ENCODE data around the gene ASAP3. TPM values are rescaled to one million over a fixed set of nuclear protein-coding genes. Genes with fewer than 3 reads are reported as not detected.

ASAP3 gene
- total RNA-seq, 1 experiment from 2014 or later = 19.5 TPM

- Histone ChIP-seq H3K27me3 (replicated peaks) (no peaks in the 10 kb centered on the region), H3K4me3 (no peak overlapping the region), H3K36me3 (no peaks in the 10 kb centered on the region), H3K9me3 (replicated peaks) (no peaks in the 10 kb centered on the region), H3K27ac (no peak overlapping the region), H3K4me1 (replicated peaks) (peaks cover 14% of the 10 kb centered on the region)
- no peak for DNase-seq (ENCODE audit: low read depth in 1 of 2, low spot score in 2 of 2)
Measured at GRCh38 chr1:23478896-23479665, 4.9 kb downstream of the ASAP3 start.

GRCh38 chr1:23477359-23478144 is 6.4 kb downstream of the ASAP3 start:
- no peak for DNase-seq (ENCODE audit: low read depth in 1 of 2, low spot score in 2 of 2)
- H3K27me3 ChIP-seq (replicated peaks) = no peaks in the 10 kb centered on the region
- H3K4me3 ChIP-seq = no peak overlapping the region
- H3K27ac ChIP-seq = no peak overlapping the region
- peaks cover 5% of the 10 kb centered on the region; the same call in 1 of the 2 replicates for H3K4me1 ChIP-seq (replicated peaks)
- H3K36me3 ChIP-seq = no peaks in the 10 kb centered on the region
- H3K9me3 ChIP-seq (replicated peaks) = no peaks in the 10 kb centered on the region

GRCh38 chr1:23475641-23476040 is 8.3 kb downstream of the ASAP3 start:
- H3K9me3 ChIP-seq (replicated peaks) = no peaks in the 10 kb centered on the region
- H3K4me3 ChIP-seq = no peak overlapping the region
- no peak overlapping the region for H3K27ac ChIP-seq
- DNase-seq (ENCODE audit: low read depth in 1 of 2, low spot score in 2 of 2) = no peak
- no peaks in the 10 kb centered on the region for H3K36me3 ChIP-seq
- H3K4me1 ChIP-seq (replicated peaks) = peaks cover 5% of the 10 kb centered on the region; the same call in 1 of the 2 replicates
- H3K27me3 ChIP-seq (replicated peaks) = no peaks in the 10 kb centered on the region

- Histone ChIP-seq H3K9me3 (replicated peaks) (no peaks in the 10 kb centered on the region), H3K4me3 (no peak overlapping the region), H3K36me3 (no peaks in the 10 kb centered on the region), H3K4me1 (replicated peaks) (peaks cover 5% of the 10 kb centered on the region; the same call in 1 of the 2 replicates), H3K27me3 (replicated peaks) (no peaks in the 10 kb centered on the region), H3K27ac (no peak overlapping the region)
- peak in 1 of 2 experiments; percentile 31 for DNase-seq (ENCODE audit: low read depth in 1 of 2, low spot score in 2 of 2)
Measured at GRCh38 chr1:23475134-23475628, 8.8 kb downstream of the ASAP3 start.

GRCh38 chr1:23473037-23473800 is 10.8 kb downstream of the ASAP3 start:
- Histone ChIP-seq H3K4me1 (replicated peaks) (peaks cover 5% of the 10 kb centered on the region; the same call in 1 of the 2 replicates), H3K27ac (no peak overlapping the region), H3K4me3 (no peak overlapping the region), H3K36me3 (no peaks in the 10 kb centered on the region), H3K27me3 (replicated peaks) (no peaks in the 10 kb centered on the region), H3K9me3 (replicated peaks) (no peaks in the 10 kb centered on the region)
- no peak for DNase-seq (ENCODE audit: low read depth in 1 of 2, low spot score in 2 of 2)

- Histone ChIP-seq H3K36me3 (no peaks in the 10 kb centered on the region), H3K4me1 (replicated peaks) (peaks cover 5% of the 10 kb centered on the region; the same call in 1 of the 2 replicates), H3K9me3 (replicated peaks) (no peaks in the 10 kb centered on the region), H3K4me3 (no peak overlapping the region), H3K27ac (no peak overlapping the region), H3K27me3 (replicated peaks) (no peaks in the 10 kb centered on the region)
- DNase-seq (ENCODE audit: low read depth in 1 of 2, low spot score in 2 of 2) = no peak
Measured at GRCh38 chr1:23472351-23473036, 11.5 kb downstream of the ASAP3 start.

- H3K27me3 ChIP-seq (replicated peaks) = no peaks in the 10 kb centered on the region
- no peak overlapping the region for H3K27ac ChIP-seq
- H3K4me3 ChIP-seq = no peak overlapping the region
- no peaks in the 10 kb centered on the region for H3K9me3 ChIP-seq (replicated peaks)
- H3K4me1 ChIP-seq (replicated peaks) = peaks cover 5% of the 10 kb centered on the region; the same call in 1 of the 2 replicates
- H3K36me3 ChIP-seq = no peaks in the 10 kb centered on the region
- DNase-seq (ENCODE audit: low read depth in 1 of 2, low spot score in 2 of 2) = no peak
Measured at GRCh38 chr1:23471473-23472075, 12.4 kb downstream of the ASAP3 start.

- H3K4me3 ChIP-seq = no peak overlapping the region
- peaks cover 5% of the 10 kb centered on the region; the same call in 1 of the 2 replicates for H3K4me1 ChIP-seq (replicated peaks)
- no peaks in the 10 kb centered on the region for H3K9me3 ChIP-seq (replicated peaks)
- H3K27ac ChIP-seq = no peak overlapping the region
- no peaks in the 10 kb centered on the region for H3K36me3 ChIP-seq
- H3K27me3 ChIP-seq (replicated peaks) = no peaks in the 10 kb centered on the region
- no peak for DNase-seq (ENCODE audit: low read depth in 1 of 2, low spot score in 2 of 2)
Measured at GRCh38 chr1:23470282-23471070, 13.5 kb downstream of the ASAP3 start.

- Histone ChIP-seq H3K27ac (no peak overlapping the region), H3K4me3 (no peak overlapping the region), H3K36me3 (no peaks in the 10 kb centered on the region), H3K9me3 (replicated peaks) (no peaks in the 10 kb centered on the region), H3K27me3 (replicated peaks) (no peaks in the 10 kb centered on the region), H3K4me1 (replicated peaks) (no peaks in the 10 kb centered on the region)
- DNase-seq (ENCODE audit: low read depth in 1 of 2, low spot score in 2 of 2) = no peak
Measured at GRCh38 chr1:23469372-23469982, 14.5 kb downstream of the ASAP3 start.

- Histone ChIP-seq H3K36me3 (no peaks in the 10 kb centered on the region), H3K4me3 (no peak overlapping the region), H3K27me3 (replicated peaks) (no peaks in the 10 kb centered on the region), H3K9me3 (replicated peaks) (no peaks in the 10 kb centered on the region), H3K27ac (no peak overlapping the region), H3K4me1 (replicated peaks) (no peaks in the 10 kb centered on the region)
- no peak for DNase-seq (ENCODE audit: low read depth in 1 of 2, low spot score in 2 of 2)
Measured at GRCh38 chr1:23466423-23466989, 17.5 kb downstream of the ASAP3 start.

- no peaks in the 10 kb centered on the region for H3K36me3 ChIP-seq
- H3K4me1 ChIP-seq (replicated peaks) = no peaks in the 10 kb centered on the region
- H3K27me3 ChIP-seq (replicated peaks) = no peaks in the 10 kb centered on the region
- H3K27ac ChIP-seq = no peak overlapping the region
- no peak for DNase-seq (ENCODE audit: low read depth in 1 of 2, low spot score in 2 of 2)
- no peak overlapping the region for H3K4me3 ChIP-seq
- no peaks in the 10 kb centered on the region for H3K9me3 ChIP-seq (replicated peaks)
Measured at GRCh38 chr1:23463286-23463685, 20.7 kb downstream of the ASAP3 start.

GRCh38 chr1:23462766-23463165 is 21.2 kb downstream of the ASAP3 start:
- H3K4me3 ChIP-seq = no peak overlapping the region
- H3K27me3 ChIP-seq (replicated peaks) = no peaks in the 10 kb centered on the region
- H3K36me3 ChIP-seq = no peaks in the 10 kb centered on the region
- no peak for DNase-seq (ENCODE audit: low read depth in 1 of 2, low spot score in 2 of 2)
- no peak overlapping the region for H3K27ac ChIP-seq
- no peaks in the 10 kb centered on the region for H3K4me1 ChIP-seq (replicated peaks)
- H3K9me3 ChIP-seq (replicated peaks) = no peaks in the 10 kb centered on the region
